GM12864 (cell line): ENCODE measurements around the gene KHNYN.
"Not testable (repeated sequence)": the region's sequence is repeated elsewhere in the genome, so short reads cannot be mapped to it uniquely, and the experiment has no call there.

ENCODE experiments used
- DNase-seq: peaks from one replicate; pipeline ENCODE4 v3.0.0-alpha.2; 2011; ENCODE audit warnings: low read depth
- H3K4me3 ChIP-seq: 2 replicates; pipeline ENCODE4 v1.5.1; 2011; ENCODE audit warnings: mild to moderate bottlenecking, low read depth, low read length, control low read depth
- CTCF ChIP-seq: IDR thresholded peaks from 2 replicates; pipeline ENCODE4 v1.5.1; 2011; ENCODE audit warnings: low read depth, mild to moderate bottlenecking, moderate library complexity, low read length, control low read depth, inconsistent platforms; ENCODE audit errors: missing control alignments

KHNYN gene

DNA sequence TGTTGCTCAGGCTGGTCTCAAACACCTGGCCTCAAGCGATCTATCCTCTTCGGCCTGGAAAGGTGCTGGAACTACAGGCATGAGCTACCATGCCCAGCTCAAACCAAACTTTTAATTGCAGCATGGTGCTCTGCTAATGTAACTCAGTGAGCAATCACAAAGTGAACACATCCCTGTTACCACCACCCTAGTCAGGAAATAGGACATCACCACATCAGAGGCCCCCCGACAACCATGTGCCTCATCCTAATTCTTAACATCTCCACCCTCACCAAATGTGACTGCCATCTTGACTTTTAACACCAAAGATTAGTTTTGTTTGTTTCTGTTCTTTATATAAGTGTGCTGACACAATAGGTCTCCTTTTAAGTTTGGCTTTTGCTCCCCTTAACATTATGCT, 35.6 kb downstream of the KHNYN start:
- no peak for DNase-seq
- no peak for TF ChIP-seq CTCF
- no peak overlapping the region for H3K4me3 ChIP-seq

DNA sequence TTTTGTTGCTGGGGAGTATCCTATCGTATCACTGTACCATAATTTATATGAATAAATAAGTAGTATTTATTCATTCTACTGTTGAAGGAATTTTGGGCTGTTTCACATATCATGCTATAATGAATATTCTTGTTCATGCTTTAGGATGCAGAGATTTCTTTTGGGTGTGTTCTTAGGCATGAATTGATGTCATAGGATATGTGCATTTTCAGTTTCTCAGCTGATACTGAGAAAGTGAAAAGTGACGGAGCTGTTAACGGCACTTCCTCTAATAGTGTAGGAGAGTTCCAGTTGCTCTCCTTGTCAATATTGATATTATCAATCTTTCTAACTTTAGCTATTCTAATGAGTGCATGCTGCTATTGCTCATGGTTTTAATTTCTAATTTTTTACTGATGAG, 36.1 kb downstream of the KHNYN start:
- no peak for TF ChIP-seq CTCF
- no peak for DNase-seq
- H3K4me3 ChIP-seq = no peak overlapping the region

- H3K4me3 ChIP-seq, DNase-seq: not testable (repeated sequence)
Observed at GRCh38 chr14:24470450-24470849, 40.7 kb downstream of the KHNYN start.

- no peak overlapping the region for H3K4me3 ChIP-seq
- DNase-seq = no peak
- no peak for TF ChIP-seq CTCF
Observed at GRCh38 chr14:24473211-24473610, 43.5 kb downstream of the KHNYN start.

GRCh38 chr14:24475261-24475660, 45.5 kb downstream of the KHNYN start:
- H3K4me3 ChIP-seq = no peak overlapping the region
- no peak for DNase-seq
- no peak for TF ChIP-seq CTCF

DNA sequence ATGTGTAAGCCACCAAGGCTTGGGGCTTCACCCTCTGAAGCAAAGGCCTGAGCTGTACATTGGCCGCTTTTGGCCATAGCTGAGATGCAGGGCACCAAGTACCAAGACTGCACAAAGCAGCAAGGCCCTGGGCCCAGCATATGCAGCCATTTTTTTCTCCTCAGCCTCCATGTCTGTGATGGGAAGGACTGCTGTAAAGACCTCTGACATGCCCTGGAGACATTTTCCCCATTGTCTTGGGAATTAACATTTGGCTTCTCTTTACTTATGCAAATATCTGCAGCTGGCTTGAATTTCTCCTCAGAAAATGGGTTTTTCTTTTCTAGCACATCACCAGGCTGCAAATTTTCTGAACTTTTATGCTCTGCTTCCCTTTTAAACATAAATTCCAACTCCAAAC, 50.2 kb downstream of the KHNYN start:
- DNase-seq, H3K4me3 ChIP-seq: not testable (repeated sequence)

DNA sequence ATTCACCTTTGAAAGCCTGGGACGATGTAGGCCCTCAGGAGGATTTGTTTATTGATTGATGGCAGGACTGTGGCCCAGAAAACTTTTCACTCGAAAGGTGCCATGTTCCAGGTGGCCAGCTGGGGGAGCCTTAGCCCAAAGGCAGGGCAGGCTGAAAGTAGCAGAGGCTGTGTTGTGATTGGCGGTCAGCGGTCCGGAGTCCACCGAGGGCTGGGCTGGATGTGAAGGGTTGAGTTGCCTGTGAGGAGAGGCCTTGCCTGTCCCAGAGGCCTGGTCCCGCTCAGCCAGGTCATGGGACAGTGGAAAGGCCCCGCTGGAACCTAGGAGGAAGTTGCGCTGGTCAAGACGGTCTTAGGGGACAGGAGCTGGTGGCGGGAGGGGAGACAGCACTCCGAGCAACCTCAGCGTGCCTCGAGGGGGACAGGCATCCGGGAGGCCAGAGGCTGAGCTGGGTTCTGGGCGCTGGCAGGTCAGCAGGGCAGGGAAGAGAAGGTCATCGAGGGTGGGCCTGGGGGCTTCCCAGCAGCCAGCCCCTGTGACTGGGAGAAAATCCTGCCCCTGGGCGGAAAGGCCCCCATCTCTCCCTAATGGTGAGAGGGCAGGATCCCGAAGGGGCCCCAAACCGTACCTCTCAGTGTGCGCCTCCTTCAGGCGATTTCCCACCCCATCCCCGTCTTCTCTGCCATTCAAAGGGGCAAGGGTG, 52.0 kb downstream of the KHNYN start:
- no peak overlapping the region for H3K4me3 ChIP-seq
- DNase-seq = peak; percentile 29
- TF ChIP-seq CTCF = peak; percentile 89

DNA sequence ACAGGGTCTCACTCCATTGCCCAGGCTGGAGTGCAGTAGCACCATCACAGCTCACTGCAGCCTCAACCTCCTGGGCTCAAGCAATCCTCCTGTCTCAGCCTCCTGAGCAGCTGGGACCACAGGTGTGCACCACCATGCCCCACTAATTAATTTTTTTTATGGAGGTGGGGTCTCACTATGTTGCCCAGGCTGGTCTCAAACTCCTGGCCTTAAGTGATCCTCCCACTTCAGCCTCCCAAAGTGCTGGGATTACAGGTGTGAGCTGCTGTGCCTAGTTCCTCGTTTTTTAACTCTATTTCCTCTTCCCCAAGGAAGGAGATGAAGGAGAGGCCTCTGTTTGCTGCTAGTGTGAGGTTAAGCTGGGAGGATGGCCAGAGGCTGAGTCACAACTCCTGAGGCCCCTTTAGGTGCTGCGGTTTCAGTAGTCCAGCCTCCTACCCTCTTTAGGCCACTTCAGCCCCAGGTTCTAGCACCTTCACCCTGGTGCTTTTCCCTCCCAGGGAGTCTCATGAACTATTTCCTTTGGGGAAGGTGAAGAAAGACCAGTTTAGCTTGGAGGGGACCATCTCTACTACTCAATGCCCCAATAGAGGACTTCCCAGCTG, 53.0 kb downstream of the KHNYN start:
- H3K4me3 ChIP-seq, DNase-seq: not testable (repeated sequence)
